ENCODE results near the gene RALA. TPM values are rescaled to one million over a fixed set of nuclear protein-coding genes. Genes with fewer than 3 reads are reported as not detected.
A peak's percentile ranks its signal among the peaks of the same experiment; 100 is the strongest.

RALA gene, protein sequence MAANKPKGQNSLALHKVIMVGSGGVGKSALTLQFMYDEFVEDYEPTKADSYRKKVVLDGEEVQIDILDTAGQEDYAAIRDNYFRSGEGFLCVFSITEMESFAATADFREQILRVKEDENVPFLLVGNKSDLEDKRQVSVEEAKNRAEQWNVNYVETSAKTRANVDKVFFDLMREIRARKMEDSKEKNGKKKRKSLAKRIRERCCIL
- 45.9 TPM for polyA plus RNA-seq (ENCODE audit: insufficient read length)

DNA sequence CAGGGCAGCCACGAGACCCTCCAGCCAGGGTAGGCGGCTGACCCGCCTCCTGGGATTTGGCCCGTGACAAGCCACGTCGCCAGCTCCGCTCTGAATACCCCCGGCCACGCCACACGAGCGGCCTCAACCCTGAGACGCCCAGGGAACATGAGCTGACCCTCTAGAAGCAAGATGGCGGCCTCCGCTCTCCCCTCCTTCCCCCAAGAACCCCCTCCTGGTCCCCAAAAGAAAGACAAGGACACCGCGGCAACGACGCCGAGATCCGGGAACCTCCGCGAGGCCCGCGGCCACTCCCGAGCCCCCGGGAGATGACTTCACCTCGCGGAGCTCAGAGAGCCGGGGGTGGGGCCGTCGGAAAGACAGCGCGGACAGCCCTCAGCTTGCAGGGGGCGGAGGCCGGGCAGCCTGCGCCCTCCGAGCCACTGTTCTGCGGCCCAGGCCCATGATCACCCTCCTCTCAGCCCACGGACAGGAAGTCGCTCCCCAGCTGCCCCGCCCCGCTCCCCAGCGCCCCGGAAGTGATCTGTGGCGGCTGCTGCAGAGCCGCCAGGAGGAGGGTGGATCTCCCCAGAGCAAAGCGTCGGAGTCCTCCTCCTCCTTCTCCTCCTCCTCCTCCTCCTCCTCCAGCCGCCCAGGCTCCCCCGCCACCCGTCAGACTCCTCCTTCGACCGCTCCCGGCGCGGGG, at the start of gene RALA:
Gene RALA (plus strand): TSS at position 526 of the 685 bp plus-strand sequence. CDS start 63,096 bp downstream, outside the sequence.
- DNase-seq = peak; percentile 94

DNA sequence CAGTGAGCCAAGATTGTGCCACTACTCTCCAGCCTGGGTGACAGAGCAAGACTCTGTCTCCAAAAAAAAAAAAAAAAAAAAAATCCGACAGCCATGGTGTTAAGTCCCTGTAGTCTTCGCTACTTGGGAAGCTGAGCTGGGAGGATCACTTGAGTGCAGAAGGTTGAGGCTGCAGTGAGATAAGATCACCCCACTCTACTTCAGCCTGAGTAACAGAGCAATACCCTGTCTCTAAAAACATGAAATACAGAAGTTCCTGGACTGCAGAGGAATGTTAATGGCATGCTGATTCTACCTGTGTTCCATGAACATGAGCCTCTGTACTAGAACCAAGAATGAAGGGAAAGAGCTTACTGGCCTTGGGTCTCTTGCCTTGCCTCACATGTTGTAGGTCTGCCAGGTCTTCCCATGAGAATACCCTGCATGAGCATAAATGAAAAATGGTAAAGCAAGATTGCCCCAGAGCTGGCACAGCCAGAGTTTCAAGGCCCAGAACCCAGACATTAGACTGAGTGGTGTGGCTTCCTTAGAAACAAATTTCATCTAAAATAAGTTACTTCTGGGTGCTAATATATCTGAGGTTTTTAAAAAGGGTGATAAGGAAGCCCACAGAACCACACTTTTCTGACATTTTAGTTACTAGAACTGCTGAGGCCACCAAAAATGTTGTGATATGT, 48.6 kb upstream of the RALA start:
- no peak for DNase-seq

DNA sequence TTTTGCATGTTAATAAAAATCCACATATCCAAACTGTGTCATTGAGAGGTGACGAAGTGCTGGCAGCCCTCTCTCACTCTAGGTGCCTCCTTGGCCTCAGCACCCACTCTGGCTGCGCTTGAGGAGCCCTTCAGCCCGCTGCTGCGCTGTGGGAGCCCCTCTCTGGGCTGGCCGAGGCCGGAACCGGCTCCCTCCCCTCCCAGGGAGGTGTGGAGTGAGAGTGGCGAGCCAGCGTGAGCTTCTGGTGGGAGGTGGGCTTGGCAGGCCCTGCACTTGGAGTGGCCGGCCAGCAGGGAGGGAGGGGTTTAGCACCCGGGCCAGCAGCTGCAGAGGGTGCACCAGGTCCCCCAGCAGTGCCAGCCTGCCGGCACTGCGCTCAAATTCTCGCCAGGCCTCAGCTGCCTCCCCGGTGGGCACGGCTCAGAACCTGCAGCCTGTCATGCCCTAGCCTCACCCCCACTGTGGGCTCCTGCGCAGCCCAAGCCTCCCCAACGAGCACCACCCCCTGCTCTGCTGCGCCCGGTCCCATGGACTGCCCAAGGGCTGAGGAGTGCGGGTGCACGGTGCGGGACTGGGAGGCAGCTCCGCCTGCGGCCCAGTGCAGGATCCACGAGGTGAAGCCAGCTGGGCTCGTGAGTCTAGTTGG, 46.0 kb upstream of the RALA start:
- DNase-seq = no peak

DNA sequence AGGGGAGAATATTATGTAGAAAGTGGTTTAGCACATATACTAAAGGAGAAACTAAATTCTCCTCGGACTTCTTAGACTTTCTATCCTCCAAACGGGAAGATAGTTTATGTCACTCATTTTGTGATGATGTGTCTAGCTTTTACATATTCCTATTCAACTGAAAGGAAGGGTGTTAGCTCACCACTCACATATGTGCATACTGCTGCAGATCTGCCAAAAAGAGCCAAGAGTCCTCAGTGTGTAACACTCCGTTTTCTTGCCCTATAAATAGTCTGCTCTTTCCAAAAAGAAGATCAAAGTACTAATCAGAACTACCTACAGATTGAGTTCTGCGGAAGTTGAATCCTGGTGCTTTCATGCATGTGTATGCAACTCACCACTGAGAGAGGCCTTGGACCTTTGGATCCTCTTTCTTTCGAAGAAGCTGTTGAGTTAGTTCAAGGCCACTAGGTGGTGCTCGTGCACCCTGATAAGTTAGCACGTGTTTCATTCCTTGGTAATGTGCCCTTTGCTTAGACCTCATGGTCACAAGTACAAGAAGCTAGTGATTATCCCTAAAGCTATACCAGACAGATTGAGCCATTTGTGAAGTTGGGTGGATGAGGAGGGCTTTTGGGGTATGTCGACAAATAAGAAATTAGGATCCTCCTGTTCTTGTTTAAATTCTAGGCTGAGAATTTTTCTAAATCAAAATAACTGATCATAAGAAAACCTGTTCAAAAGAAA, 43.1 kb upstream of the RALA start:
- DNase-seq = peak; percentile 92

DNA sequence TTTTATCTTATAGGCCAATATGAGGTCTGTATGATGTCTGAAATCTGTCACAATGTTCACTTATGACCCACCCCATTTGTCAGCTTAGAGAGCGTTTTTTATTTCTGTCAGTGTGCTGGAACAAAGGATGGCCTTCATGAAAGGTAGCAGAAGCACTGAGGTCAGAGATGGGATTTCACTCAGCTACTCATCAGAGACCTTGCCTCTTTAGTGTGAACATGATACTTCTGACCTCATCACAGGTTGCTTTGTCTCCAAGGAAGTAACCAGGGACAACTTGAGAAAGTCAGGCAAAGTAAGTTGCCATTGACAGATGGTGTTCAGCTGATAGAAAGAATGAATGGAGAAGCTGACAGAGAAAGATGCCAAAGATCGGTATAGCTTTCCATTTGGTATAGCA, 40.8 kb upstream of the RALA start:
- DNase-seq = no peak

DNA sequence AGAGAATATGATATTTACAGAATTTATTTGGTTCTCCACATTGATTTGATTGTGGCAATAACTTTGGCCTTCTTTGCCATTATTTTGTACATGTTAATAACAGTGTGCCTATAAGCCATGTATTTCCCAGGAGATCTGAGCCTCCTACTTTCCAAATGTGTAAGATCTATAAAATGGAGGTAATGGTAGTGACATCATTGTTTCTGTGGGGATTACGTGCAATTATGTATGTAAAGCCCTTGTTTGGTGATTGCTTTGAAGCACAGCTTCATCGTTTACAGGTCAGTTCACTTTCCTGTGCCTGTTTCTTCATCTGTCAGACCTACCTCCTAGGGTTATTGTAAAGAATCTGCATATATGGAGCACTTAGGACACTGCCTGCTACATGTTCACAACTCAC, 39.8 kb upstream of the RALA start:
- DNase-seq = no peak

DNA sequence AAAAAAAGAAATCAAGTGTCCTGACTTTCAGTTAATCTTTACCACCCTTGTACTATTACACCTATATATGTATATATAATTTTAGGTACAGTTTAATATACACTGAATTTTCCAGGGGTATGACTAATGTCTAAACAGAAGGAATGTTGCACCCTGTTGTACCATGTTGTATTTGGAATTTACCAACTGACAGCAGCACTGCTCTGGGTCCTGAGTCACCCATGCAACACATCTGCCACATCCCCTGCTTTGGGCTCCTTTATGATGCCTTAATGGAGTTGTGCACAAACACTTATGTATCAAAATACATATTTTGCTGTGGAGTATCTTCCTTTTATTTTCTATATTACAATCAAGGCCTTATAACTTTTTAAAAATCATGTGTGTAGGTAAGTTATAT, 36.0 kb upstream of the RALA start:
- no peak for DNase-seq

DNA sequence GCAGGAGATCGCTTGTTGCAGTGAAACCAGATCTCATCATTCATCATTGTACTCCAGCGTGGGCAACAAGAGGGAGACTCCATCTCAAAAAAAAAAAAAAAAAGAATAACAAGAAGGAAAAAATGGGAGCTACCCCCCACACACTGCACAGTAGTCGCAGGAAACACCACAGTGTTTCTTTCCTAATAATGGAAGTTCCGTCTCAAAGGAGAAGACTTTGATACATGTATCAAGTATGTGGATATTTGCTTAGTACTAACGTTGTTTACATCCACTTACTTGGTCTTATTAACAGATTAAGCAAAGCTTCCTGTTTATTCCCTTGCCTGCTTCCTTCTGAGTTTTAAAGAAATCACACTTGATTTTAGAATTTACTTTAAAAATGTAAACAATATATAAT, 35.0 kb upstream of the RALA start:
- no peak for DNase-seq

DNA sequence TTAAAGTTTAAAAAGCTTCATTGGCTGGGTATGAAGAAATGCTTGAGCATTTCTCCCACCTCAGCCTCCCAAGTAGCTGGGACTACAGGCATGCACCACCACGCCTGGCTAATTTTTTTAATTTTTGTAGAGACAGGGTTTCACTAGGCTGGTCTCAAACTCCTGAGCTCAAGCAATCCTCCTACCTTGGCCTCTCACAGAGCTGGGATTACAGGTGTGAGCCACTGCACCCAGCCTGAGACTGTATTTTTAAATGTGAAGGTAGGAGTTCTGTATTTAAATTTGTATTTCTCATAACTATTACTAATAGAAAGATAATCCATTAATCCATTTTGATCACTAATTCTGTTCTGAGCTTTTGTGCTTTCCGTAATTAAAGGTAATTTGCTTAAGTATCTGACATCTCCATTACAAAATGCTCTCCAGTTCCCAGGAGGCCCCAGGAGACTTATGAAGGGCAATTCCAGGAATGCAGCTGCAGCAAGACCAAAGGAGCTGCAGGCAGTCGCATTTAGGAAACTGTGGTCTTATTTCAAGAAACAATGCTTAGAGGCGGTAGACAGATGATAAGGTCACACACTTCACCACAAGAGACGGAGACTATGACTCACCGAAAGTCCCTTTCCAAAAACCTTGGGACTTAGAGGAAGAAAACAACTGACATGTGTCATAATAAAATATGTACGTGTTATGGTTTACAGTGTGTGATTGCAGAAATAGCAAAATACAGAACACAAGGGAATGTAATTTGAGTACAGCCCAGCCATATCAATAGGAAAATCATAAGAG, 33.9 kb upstream of the RALA start:
- peak; percentile 28 for DNase-seq

DNA sequence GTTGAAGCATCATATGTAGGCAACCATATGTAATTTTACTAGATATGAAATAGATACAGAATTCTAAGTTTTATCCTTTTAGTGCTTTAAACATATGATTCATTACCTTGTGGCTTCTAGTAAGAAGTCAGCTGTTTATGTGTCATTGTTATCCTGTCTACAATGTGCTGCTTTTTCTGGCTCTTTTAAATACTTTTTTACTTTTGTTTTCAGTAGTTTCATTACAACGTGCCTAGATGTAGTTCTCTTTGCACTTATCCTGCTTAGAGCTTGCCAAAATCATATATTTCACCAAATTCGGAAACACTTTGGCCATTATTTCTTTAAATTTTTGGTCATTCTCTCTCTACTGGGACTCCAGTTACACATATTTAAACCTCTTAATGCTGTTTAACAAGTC, 30.8 kb upstream of the RALA start:
- DNase-seq = no peak

DNA sequence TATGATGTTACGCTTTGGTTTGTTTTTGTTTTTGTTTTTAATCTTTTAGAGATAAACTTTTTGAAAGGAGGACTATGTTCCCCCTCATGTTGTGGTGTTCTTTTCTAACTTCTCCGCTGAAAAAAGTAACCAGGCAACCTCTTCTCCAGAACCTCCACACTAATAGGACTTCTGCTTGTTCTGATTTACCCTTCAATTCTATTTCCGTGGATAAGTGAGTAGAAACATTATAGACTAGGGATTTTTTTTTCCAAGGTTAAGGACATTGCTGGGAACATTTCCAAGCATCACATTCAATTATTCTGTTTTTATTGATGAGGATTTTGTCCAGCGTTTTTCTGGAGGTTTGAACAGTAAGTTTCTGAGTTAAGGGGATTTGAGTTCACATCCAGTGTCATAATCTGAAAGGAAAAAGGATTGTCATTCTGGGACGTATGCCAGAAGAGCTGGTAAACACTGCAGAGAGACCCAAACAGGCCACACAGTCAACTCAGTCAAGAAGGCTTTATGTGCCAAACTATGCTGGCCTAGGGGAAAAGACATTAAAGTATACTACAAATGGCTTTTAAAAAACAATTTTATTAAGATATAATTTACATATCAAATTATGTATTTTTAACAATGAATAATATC, 28.3 kb upstream of the RALA start:
- peak; percentile 25 for DNase-seq

DNA sequence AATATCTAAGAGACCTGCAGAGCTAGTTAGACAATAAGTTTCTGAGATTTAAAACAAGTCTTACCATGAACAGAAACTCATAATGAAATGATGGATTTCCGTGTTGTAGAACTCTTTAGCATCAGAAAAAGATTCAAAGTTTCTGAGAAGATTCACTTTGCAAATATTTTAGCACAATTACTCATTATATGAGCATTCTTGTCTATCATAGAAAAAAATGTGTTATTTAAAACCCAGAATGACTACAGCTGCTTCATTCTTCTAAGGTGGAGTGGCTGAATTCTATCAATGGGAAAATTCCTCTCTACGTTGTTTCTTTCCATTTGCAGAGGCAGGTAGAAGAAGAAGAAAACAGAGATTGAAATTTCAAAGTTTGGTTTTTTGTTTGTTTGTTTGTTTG, 21.0 kb upstream of the RALA start:
- DNase-seq = no peak

DNA sequence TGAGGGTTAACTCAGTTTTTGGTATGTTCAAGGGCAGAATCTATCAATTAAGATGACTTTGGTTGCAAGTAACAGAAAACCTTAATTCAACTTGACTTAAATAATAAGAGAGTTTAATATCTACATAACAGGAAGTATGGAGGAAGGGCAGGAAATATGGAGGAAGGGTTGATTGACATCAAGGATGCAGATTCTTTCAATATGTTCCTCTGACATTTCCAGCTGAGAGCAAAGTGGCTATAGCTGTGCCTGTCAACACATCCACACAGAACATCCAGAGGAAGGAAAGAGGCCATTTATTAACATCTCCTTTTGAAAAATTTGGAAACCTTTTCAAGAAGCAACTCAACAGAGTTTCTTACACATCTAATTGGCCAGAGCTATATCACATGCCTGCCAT, 19.4 kb upstream of the RALA start:
- no peak for DNase-seq

DNA sequence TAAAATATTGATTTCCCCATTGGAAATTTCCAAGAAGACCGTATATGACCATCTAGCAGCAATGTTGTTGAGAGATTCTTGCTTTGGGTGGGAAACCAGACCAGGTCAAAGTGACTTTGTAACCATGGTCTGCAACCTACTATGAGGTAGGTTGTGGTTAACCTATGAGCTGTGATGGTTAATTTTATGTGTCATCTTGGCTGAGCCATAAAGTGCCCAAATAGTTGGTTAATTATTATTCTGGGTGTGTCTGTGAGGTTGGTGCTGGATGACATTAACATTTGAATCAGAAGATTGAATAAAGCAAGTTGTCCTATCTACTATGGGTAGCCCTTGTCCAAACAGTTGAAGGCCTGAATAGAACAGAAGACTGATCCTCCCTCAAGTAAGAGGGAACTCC, 18.3 kb upstream of the RALA start:
- no peak for DNase-seq

DNA sequence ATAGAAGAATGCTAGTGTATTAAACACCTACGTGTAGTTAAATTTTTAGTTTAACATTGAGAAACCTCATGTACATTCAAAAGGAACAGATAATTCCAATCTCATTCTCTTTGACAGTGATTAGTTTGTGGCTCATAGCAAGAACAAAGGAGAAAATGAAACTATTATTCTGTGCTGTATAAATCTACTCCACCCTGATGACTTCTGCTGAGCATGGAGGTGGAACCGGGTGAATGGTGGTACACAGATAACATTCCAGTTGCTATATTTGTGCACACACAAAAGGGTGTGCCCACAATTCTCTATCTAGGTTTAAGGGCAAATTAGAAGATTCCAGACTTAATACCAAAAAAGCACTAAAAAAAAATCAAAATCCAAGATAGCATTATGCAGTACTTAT, 17.0 kb upstream of the RALA start:
- no peak for DNase-seq

DNA sequence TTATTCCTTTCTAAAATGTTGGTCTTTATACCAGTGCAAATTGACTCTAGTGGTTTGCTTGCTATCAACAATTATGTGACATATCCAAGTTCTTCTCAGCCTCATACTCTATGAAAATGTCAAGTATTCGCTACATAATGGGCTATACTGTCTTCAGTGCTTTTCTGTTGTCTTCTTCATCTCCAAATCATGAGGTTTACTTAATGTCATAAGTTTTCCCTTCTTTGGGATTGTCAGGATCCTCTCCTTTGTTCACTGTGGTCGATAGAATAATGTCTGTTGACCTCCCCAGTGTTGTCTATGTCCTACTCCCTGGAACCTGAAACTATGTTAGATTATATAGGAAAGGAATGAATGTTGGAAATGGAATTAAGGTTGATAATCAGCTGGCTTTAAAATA, 16.4 kb upstream of the RALA start:
- DNase-seq = no peak

DNA sequence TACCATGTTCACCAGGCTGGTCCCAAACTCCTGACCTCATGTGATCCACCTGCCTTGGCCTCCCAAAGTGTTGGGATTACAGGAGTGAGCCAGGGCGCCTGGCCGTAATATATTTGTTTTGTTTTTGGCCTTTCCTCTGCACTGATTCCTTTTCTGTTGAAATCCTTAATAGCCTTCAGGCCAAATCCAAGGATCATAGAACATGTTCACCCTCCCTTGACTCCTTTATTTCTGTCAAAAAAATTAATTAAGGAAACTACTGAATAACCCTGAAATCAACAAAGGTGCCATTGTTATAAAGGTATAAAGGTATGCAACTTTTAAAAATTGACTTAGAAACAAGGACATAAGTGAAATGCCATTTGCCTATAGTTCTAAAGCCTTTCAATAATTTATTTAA, 15.5 kb upstream of the RALA start:
- DNase-seq = no peak

DNA sequence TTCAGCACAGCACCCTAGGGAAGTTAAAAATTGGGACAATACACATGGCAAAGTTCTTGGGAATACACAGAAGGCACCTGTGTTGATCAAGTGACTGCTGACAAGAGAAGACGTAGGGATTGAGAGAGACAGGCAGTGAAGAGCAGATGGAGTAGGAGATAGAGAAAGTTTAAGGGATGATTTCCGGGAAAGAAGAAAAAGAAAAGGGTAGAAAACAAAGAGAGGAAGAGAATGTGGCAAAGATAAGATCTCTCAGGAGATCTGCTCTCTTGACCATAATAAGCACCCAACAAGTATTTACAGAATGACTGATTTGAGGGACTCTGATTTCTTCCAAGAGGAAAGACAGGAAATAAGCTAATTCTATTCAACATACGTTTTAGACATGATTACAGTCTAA, 15.1 kb upstream of the RALA start:
- DNase-seq = no peak

DNA sequence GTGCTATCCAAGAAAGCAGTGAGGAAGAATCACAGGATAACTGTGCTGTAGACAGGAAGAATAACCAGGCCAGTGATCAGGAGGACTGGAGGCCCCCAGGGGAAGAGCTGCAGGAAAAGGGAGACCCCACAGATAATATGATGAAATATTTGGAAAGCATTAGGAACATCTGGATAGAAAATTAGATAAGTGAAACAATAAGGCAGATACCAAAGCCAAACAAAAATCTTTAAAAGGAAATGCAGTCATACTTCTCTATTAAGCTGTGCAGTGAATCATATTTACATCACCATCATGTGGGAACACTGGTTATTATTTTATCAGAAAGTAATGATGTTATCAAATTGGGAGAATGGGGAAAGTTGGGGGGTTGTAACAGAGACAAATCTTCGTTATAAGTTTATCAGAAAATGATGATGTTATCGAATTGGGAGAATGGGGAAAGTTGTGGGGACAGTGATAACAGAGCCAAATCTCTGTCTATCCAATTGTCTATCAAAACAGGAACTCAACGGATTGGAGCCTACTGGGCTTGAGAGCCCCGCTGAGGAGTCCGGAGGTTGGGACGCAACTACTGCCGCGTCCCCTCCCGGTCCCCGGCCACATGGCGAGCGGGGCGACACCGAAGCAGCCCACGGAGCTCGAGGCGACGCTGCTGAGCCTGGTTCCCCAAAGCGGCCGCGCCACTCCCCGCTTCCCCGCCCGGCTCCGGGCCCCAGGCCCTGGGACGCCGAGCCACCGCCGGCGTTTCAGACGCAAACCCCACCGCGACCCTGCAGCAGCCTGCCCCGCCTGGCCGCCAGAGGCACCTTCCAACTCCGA, 14.0 kb upstream of the RALA start:
- peak; percentile 61 for DNase-seq

DNA sequence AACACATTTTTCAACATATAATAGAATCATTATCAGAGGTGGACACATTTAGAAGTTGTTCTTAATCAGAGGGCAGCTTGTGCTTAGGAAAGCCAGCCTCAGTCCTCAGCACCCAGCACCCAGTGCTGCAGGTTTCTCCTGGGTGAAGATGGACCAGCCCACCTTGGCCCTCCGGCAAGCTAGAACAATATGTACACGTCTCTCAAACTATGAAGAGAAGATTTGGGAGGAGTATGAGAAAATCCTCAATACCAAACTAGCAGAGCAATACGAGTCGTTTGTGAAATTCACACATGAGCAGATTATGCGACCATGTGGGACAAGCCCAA, 13.5 kb upstream of the RALA start:
- DNase-seq = no peak

DNA sequence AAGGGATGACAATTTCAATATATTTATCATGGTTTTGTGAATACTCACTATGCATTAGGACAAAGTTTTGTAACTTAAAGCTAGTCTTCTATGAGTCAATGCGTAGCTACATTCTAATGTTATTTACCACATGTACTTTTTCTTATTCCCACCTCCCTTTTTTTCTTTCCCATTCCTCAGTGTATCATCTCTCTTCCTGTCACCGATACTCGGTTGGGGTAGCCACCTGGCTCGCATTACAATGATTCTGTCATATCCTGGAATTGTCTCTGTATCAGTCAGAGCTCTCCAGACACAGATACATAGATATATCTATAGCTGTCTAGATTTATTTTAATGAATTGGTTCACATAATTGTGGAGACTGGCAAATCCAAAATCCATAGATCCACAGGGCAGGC, 9.8 kb upstream of the RALA start:
- DNase-seq = no peak

All from hindlimb muscle (tissue), 1 donor.